Renal pelvis (tissue), 3 donors: ENCODE results near the gene NEK5. TPM values are rescaled to one million over a fixed set of nuclear protein-coding genes. Genes with fewer than 3 reads are reported as not detected.

Source experiments
- polyA plus RNA-seq, 3 donors: library from polyadenylated mRNA; unstranded; fragments of 120-200 nt; gene quantifications; one replicate each; pipeline ENCODE4 v1.2.1, GENCODE V29; 2013; ENCODE audit not compliant: insufficient read length in 3 of 3

The NEK5 gene
- polyA plus RNA-seq, 3 donors: 2.5 to 8.5 (median 5.5) TPM

Other genes with a start within 250 kb of the NEK5 start
- 10 to 100 TPM; 18.2 to 28.1 (median 24.7) TPM for gene ATP7B, start 117.6 kb downstream of the NEK5 start, polyA plus RNA-seq
- 10 to 100 TPM; 25.6 to 36.8 (median 28.1) TPM for gene ALG11, start 116.7 kb downstream of the NEK5 start, polyA plus RNA-seq
- 10 to 100 TPM; 29.2 to 34.9 (median 30.5) TPM for gene UTP14C, start 104.4 kb downstream of the NEK5 start, polyA plus RNA-seq
- gene NEK3, start 30.5 kb upstream of the NEK5 start, polyA plus RNA-seq: 10 to 100 TPM; 28.1 to 40.0 (median 38.5) TPM